RPMI7951 (cell line): Measurements from ENCODE around the gene SLC6A9. TPM values are rescaled to one million over a fixed set of nuclear protein-coding genes. Genes with fewer than 3 reads are reported as not detected.

ENCODE experiments used
- DNase-seq: peaks from one replicate; pipeline ENCODE4 v3.0.0-alpha.2; 2012; ENCODE audit warnings: low read depth
- total RNA-seq: library from RNA; depleted of rRNA; stranded (reverse); fragments of >200 nt; shearing (Covaris generic); gene quantifications from 2 replicates; pipeline ENCODE4 v1.2.3, GENCODE V29; 2014

Gene SLC6A9
- total RNA-seq, 1 experiment from 2014 or later: 8.2 TPM

DNA sequence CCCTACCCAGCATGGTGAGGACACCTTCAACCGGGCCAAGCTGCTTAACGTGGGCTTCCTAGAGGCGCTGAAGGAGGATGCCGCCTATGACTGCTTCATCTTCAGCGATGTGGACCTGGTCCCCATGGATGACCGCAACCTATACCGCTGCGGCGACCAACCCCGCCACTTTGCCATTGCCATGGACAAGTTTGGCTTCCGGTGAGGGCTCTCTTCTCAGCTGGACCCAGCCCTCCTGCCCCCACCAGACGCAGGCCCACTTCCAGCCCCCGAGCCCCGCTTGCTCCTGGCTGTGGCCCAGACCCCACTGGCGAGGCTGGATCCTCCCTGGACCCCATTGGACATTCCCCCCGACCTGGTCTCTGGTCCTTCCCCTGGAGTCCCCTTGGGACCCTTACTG lies 46.4 kb downstream of the SLC6A9 start:
- DNase-seq: no peak

DNA sequence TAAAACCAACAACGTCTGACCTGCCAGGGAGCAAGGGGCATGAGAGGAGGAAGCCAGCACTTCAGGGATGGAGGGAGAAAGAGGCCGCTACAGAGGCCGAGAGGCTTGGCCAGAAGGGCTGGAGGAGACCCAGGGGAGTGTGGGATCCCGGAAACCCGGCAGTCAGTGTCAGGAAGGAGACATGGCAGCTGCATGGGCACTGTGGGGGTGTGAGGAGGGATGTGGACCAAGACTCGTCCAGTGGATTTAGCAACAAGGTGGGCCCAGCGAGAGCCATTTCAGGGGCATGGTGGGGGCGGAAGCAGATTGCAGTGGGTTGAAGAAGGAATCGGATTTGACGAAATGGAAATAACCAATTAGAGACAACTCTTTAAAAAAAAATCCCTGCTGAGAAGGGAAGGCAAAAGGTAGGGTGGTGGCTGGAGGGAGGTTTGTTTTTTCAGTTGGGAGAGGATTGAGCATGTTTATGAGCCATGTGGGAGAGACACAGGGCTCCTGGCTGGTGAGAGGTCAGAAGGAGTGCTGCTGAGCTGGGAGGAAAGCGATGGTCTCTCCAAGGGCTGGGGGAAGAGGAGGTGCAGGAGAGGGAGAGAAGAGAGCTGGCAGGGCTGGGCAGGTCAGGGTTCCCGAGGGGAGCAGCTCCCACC lies 47.9 kb downstream of the SLC6A9 start:
- DNase-seq: no peak

DNA sequence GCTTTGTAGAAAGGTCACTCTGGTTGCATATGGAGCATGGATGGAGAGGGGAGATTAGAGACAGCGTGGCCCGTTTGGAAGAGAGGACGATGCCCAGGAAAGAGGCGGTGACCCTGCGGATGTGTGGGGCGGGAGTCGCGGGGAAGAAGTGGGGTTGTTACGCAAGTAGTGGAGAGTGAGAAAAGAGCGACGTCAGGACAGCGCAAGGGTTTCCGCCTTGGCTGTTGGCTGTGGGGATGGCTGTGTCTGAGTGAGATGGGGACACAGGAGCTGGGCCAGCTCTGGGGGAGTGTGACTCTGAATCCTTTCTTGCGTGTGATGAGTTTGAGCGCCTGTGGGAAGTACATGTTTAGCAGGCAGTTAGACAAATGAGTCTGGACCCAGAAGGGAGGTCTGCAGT lies 48.5 kb downstream of the SLC6A9 start:
- no peak for DNase-seq

GRCh38 chr1:43982241-43982640 lies 49.0 kb downstream of the SLC6A9 start:
- DNase-seq: no peak

DNA sequence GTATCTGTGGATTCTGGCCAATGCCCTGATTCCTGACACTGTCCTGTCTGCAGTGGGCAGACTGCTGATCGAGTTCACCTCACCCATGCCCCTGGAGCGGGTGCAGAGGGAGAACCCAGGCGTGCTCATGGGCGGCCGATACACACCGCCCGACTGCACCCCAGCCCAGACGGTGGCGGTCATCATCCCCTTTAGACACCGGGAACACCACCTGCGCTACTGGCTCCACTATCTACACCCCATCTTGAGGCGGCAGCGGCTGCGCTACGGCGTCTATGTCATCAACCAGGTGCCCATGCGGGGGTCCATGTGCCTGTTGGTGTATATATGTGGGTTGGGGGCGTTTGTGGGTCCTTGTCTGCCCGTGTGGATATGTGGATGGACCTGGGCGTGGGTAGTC lies 49.6 kb downstream of the SLC6A9 start:
- no peak for DNase-seq

DNA sequence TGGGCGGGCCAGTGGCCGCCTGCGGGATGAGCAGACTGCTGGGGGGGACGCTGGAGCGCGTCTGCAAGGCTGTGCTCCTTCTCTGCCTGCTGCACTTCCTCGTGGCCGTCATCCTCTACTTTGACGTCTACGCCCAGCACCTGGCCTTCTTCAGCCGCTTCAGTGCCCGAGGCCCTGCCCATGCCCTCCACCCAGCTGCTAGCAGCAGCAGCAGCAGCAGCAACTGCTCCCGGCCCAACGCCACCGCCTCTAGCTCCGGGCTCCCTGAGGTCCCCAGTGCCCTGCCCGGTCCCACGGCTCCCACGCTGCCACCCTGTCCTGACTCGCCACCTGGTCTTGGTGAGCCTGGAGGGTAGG lies 50.1 kb downstream of the SLC6A9 start:
- DNase-seq: no peak

DNA sequence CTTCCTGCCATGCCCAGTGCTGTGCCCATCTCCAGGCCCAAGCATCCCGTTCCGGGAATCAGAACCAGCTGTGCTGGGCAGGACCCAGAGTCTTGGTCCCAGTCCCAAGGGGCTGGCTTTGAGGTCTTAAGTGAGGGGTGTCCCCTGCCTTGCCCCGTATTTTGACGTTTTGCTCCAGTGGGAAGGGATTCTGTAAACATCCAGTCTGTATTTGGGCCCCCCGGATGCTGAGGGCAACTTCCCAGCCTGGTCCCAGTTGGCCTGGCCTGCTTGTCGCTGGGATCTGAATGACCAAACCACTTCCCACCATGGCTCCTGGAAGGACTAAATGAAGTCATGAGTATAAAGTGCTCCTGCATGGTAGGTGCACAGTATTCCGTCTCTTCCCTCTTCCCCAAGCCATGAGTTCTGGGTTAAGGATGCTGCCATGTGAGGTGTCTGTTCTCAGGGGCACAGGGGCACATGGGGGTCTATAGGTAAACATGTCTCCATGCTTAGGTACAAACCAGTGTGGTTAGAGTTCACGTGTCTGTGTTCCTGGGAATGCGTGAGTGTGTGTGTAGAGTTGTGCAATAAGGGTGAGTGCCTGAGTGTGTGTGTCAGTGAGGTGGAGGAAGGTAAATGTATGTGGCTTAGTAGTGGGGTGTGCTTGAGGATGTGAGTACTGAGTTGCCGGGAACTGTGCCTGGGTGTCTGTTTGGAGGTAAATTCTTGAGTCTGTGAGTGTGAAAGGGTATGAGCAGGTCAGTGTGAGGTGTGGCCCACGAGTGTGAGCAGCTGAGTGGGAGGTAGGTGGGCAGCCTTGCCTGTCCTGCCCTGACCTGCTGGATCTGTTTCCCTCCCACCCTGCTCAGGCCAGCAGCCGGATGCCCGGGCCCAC lies 50.8 kb downstream of the SLC6A9 start:
- no peak for DNase-seq

GRCh38 chr1:43979528-43980254 lies 51.6 kb downstream of the SLC6A9 start:
- DNase-seq: peak; percentile 63

- no peak for DNase-seq
Measured at GRCh38 chr1:43979261-43979527, 52.1 kb downstream of the SLC6A9 start.

DNA sequence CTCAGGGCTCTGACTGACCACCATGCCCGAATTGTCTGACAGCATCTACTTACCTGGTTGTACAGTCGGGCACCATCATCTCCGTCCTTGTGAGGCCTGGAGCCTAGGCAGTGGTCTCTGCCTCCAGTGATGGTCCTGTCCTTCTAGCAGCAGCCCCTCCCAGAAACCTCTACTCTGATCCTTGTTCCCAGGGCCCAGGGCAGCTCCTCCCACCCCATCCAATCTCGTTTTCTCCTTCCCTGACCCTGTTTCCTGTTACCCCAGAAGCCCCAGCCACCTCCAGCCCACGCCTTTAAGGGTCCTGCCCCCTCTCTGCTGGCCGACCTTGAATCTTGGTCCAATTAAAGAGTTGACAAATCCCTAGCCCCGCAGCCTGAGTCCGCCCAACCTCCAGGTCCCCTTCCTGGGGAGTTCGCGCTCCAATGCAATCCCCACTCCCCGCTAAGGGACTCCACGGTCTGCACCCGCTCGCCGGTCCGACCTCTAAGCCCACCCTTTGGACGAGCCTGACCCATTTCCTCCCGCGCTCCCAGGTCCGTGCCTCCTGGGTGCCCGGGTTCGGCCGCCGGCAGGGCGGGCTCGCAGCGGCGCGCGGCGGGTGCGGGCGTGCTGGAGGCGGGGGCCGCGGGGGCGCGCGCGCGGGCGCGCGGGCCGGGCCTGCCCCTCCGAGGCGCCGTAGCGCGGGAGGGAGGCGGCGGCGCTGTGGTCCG lies 52.6 kb downstream of the SLC6A9 start, which contains the start of gene B4GALT2:
TSS of gene B4GALT2 (plus strand) at position 660 of the 710 bp plus-strand sequence. CDS start 1,951 bp downstream, outside the sequence.
- peak; percentile 51 for DNase-seq

DNA sequence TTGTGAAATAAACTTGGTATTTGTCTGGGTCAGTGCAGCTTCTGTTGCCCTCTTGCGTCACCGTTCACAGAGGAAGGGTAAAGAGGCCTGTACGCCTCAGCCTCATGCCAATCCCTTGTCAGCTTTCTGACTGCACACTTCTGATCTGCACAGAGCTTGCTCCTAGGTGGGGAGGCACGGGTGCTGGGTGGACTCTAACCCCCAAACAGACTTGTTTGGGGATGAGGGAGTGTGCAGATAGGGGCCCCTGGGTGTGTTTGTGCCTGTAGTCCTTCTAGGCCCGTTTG lies 53.1 kb downstream of the SLC6A9 start:
- DNase-seq: no peak

DNA sequence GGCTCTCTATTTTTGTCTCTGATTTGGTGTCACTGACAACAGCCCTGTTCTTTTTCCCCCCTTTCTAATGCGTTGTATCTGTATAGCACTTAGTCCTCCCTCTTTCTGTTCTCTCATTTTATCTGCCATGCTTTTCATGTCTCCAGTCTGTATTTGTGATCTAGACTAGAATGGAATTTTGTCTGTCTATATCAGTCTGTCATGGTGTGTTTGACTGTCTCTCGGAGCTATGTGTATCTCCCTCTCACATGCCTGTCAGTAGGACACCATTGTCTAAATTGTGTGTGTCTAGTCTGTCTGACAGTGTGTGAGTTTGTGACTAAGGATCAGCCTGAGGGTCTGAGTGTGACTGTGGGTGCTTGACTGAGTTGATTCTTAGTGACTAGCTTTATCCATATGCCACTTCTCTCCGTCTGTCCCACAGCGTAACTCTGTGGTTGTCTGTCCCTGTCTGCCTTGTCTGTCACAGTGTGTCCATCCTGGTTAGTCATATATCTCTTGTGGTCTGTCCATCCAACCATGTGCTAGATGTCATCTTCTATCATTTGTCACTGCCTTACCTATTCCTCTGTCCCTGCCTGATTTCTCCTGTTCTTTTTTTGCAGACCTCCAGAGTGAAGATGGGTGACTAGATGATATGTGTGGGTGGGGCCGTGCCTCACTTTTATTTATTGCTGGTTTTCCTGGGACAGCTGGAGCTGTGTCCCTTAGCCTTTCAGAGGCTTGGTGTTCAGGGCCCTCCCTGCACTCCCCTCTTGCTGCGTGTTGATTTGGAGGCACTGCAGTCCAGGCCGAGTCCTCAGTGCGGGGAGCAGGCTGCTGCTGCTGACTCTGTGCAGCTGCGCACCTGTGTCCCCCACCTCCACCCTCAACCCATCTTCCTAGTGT lies 53.6 kb downstream of the SLC6A9 start:
- no peak for DNase-seq

GRCh38 chr1:43976890-43977289 lies 54.4 kb downstream of the SLC6A9 start:
- DNase-seq: no peak

GRCh38 chr1:43976045-43976444 lies 55.2 kb downstream of the SLC6A9 start:
- DNase-seq: no peak

DNA sequence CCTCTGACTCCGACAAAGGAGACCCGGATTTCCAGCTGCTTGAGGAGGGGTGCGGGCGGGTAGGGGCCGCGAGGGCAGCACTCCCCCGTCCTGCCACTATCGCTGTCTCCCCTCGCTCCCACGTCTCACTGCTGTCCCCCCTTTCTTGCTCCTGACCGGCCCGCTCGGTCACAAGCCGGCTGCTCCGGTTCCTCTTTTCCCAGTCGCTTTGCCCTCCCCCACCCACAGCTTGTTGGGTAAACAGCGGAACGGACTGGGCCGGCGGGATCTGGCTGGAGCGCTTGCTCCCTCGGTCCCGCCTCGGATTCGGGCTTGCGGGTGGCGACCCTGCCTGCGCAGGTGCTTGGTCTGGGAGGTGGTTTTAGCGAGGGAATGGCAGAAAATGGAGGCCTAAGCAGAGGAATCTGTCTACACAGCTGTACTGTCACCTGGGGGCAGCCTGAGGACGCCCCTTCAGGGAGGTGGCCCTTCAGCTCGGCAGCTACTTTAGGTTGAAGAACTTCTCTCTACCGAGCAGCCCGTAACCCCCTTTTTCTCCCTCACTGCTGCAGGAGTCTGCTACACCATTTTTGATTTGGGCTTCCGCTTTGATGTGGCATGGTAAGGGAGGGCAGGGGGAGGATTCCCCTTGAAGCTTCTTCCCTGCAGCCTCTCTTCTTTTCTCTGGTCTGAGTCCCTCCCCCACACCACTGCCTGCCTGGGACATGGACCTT lies 55.9 kb downstream of the SLC6A9 start:
- no peak for DNase-seq

DNA sequence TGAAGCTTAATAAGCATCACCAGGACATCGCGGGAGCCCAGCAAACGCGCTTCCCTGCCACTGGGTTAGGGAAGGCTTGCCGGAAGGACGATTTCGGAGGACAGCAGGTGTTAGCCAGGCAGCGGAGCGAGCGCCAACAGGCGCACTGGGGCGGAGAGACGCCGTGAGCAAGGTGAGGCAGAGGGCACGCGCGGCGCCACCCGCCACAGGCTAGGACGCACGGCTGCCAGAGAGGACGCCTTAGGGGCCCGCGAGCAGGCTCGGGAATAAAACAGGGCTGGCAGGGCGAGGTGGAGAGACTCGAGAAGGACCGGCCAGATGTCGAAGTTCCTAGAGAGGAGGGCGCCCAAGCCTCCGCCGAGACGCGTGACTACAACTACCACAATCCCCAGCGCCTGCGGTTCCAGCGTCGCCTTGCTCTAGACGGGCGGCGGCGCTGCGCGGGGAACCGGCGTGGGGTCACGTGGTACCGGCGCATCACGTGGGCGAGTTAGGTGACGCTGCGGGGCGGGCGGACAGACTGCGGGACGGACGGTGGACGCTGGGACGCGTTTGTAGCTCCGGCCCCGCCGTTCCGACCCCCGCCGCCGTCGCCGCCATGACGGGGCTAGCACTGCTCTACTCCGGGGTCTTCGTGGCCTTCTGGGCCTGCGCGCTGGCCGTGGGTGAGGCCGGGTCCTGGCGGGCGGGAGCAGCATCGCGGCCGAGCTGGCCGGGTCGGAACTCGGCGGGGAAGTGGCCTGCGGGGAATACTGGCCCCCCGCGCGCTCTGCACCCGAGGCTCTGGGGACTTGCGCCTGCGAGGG lies 56.6 kb downstream of the SLC6A9 start, which contains the start of gene ATP6V0B:
TSS of gene ATP6V0B (plus strand) at position 518 of the 806 bp plus-strand sequence. CDS start at position 599, 81 bp downstream.
- DNase-seq: peak; percentile 92

DNA sequence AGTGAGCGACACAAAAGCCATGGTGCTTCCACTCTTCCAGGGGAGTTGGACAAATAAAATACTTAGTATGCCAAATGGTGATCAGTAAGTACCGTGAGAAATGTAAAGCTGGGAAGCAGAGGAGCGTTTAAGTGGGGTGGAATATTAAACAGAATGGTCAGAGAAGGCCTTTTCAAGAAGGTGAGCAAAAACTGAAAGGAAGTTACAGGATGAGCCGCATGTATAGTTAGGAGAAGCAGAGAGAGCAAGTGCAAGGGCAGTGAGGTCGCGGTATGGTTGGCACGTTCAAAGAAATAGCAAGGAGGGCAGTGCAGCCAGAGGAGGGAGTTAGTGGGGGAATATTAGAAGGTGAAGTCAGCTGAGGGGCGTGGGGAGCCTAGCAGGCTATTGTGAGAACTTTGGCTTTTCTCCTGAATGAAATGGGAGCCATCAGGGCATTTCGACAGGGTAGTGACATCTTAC lies 57.2 kb downstream of the SLC6A9 start:
- DNase-seq: no peak

DNA sequence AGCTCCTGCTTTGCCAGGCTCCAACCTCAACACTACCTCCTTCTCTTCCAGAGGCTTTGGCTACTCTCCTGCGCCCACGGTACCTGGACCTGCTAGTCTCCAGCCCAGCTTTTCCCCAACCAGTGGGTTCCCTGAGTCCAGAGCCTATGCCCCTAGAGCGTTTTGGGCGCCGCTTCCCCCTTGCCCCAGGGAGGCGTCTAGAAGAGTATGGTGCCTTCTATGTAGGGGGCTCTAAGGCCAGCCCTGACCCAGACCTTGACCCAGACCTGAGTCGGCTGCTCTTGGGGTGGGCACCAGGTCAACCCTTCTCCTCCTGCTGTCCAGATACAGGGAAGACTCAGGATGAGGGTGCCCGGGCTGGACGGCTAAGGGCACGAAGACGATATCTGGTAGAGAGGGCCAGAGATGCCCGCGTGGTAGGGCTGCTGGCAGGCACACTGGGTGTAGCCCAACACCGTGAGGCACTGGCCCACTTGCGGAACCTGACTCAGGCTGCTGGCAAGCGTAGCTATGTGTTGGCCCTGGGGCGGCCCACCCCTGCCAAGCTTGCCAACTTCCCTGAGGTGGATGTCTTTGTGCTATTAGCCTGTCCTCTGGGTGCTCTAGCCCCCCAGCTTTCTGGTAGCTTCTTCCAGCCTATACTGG lies 59.8 kb downstream of the SLC6A9 start:
- no peak for DNase-seq

GRCh38 chr1:43970911-43971310 lies 60.4 kb downstream of the SLC6A9 start:
- DNase-seq: no peak
